Activated naive CD4-positive, alpha-beta T cell (primary cell): ENCODE results near the gene KAZN.
A peak's percentile ranks its signal among the peaks of the same experiment; 100 is the strongest.

Experiments
- DNase-seq, 4 experiments: peaks; one replicate each; lab custom pipeline; 2025; lab: John Stamatoyannopoulos, UW

The KAZN gene

GRCh38 chr1:14915356-14916054 is 317.0 kb downstream of the KAZN start:
- peak in 1 of 4 experiments; percentile 4 for DNase-seq

GRCh38 chr1:14919289-14919688 is 320.8 kb downstream of the KAZN start:
- no peak for DNase-seq

DNA sequence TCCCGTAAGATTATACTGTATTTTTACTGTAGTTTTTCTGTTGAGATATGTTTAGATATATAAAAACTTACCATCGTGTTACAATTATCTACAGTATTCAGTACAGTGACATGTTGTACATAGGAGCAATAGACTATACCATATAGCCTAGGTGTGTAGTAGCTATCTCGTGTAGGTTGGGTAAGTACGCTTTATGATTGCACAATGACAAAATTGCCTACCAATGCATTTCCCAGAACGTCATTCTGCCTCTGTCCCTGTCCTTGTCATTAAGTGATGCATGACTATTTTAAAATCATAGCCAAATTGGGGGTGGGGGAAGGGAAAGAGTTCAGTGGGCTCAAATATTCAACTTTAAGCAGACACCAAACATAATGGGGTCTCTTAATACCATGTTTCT is 321.3 kb downstream of the KAZN start:
- no peak for DNase-seq

GRCh38 chr1:14921057-14921456 is 322.6 kb downstream of the KAZN start:
- DNase-seq = no peak

- DNase-seq = no peak
Observed at GRCh38 chr1:14922942-14923726, 324.6 kb downstream of the KAZN start.

GRCh38 chr1:14923727-14924452 is 325.4 kb downstream of the KAZN start:
- peak in 1 of 4 experiments; percentile 11 for DNase-seq

DNA sequence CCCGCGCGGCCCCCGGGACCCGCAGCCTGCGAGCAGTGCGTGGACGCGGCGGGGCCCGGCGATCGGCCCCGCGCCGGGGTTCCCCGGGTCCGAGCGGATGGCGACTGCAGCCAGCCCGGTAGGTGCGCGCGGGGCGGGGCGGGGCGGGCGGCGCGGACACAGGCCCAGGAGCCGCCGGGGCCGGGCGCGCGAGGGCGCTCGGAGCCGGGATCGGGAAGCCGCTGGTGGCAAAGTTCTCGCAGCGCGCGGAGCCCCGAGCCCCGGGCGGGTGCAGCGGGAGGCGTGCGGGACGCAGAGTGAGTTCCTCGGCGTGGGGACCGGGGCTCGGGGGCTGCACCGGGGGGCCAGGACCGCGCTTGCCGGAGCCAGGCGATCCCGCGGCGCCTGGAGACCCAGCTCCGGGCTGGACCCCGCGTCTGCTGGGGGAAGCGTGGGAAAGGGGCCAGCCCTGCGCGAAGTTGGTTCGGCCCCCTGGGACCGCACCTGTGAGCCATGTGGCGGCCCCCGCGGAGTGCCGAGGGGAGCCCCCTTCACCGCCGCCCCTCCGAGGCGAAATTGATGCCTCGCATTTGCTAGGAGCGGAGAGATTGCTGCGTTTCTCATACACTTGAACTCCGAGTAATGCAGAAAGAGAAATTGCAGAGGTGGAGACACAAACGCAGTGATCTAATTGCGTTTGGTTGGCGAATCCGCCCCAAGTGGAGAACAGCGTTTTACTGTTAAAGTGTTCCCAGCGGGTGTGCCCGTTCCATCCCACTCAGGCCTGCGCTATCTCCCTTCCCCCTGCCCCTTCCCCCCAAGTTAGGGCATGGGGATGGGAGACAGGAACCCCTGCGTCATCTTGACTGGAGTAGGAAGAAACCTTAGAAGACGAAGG is 326.2 kb downstream of the KAZN start:
- no peak for DNase-seq

DNA sequence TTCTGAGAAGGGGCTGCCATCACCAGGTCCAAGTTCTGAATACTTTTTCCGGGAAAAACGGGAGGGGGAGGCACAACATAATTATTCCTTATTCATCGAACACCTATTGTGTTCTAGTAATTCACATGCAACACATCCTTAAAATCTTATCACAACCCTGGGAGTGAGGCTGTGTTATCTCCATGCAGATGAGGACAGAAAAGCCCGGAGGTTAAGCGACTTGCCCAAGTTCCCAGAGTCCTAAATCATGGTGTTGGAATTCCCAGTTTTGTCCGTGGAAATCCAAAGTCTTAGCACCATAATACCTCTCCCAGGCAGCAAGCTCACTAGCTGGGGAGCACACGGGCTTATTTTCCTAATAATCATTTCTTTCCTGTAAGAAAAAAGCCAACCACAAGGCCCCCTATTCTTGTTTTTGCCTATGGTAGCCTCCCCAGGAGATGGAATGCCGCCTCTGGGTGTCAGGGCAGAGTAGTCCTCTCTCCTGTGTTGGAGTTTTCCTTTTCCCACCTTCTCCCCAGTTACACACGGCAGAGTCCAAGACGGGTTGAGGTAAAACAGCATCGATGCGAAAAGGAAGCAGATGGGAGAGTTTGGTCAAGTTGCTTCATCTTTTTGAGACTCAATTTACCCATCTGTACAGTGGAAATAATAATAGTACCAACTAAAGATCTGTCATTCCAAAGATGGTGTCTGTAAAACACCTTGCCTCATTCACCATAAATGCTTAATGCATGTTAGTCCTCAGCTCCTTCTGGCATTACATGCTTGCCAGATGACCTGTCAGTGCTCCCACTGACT is 327.1 kb downstream of the KAZN start:
- DNase-seq = no peak

DNA sequence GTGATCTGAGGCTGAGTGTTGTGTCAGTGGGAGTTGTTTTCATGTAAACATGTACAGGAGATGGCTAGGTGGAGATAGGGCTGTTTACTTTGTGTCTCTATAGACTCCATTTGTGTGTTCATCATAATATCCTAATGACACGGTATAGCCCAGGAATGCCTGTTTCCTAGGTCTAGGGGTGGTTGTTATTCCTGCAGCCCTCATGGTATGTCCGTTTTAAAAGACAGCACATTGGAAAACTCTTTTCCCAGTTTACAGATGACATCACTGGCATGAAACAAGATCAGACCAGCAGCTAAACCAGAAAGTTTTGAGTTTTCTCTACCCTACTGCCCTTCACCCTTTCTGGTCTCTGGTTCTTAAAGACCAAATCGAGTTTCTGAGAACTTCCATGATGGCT is 327.7 kb downstream of the KAZN start:
- no peak for DNase-seq

- no peak for DNase-seq
Observed at GRCh38 chr1:14926818-14927575, 328.5 kb downstream of the KAZN start.

DNA sequence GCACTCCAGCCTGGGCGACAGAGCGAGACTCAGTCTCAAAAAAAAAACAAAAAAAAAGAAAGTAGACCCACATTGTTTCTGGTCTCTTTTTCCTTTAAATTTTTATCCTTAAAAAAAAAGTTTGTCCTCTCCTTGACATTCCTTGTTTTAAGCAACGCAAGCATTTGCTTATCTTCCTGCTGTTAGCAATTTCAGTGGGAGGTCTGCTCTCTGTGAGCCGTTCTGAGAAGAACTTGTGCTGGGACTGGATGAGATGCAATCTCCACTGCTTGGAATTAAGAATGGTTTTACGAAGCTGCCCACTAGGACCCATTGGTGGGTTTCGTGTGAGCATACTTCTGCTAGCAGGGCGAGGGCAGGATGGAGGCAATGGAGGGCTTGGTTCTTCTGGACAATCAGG is 329.9 kb downstream of the KAZN start:
- no peak for DNase-seq

DNA sequence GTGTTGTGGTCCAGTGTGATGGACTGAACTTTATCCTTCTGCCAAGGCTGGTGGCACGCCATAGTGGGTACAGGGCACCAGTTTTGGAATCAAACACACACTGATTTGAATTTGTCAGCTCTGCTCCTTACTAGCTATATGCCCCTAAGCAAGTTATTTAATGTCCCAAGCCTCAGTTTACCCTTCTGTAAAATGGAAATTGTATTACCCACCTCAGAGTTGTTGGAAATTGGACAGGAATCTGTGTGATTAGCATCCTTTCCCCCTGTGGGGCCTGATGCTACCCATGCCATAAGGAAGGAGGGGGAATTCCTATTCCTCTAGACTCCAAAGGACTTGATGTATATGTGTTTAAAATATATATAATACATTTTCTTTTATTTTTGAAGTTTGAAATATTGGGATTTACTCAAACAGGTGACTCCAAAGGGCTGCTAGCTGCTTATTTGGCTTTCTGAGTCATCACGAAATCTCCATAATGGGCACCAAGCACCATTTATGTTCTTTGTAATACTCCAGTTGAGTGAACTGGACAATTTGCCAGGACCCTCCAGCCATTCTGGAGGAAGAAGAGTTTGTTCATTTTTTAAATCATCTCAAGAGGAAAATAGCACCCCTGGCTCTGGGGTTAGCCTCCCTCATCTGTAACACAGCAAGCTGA is 330.5 kb downstream of the KAZN start:
- DNase-seq = no peak

- DNase-seq = no peak
Observed at GRCh38 chr1:14929547-14930246, 331.2 kb downstream of the KAZN start.

- DNase-seq = no peak
Observed at GRCh38 chr1:14930247-14930965, 331.9 kb downstream of the KAZN start.

DNA sequence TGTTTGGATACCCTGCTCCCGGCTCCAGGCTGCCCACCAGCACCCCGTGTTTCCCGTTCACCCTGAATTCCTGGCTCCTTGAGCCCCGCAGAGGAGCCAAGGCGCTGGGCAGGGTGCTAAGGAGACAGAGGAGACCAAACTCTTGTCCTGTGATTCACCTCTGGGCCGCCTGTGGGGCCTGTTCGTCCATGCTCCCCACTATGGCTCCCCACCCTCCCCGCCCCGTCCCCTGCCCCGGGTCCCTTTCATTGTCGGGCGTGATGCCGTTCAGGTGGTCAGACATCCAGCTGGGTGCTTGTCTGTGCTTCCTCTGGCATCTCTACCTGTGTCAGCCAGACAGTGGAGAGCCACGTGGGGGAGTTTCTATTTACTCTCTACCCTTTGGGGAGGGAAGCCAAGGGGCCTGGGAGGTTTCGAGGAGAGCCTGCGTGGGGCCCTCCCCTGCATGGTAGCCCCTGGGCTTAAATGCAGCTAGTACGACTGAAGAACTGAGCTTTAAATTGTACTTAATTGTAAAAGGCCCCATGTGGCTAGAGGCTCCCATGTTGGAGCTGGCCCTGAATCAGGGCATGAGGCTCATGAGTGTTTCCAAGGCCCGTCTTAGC is 333.7 kb downstream of the KAZN start:
- no peak for DNase-seq

DNA sequence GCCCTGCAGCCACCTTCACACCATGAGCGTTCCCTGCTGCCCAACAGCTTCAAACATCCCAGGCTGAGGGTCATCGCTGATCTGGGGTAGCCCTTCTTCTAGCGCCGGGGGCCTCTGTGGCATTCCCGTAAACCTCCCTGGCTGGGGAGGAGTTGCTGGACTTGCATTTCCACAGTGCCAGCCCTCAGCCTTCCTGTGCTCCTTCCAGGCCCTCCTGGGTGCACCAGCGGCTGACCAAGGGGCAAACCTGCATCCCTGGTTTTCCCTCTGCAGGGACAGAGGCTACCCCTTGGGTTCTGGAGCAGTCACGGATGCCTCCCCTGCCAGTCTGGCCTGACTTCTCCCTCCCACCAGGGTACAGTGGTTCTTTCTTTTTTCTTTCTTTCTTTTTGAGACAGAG is 336.4 kb downstream of the KAZN start:
- DNase-seq = no peak

GRCh38 chr1:14936815-14937214 is 338.3 kb downstream of the KAZN start:
- no peak for DNase-seq
